Psoas muscle (tissue), 8 donors: ENCODE results near the gene DEPP1. TPM values are rescaled to one million over a fixed set of nuclear protein-coding genes. Genes with fewer than 3 reads are reported as not detected.
A peak's percentile ranks its signal among the peaks of the same experiment; 100 is the strongest.
"Not testable (repeated sequence)": the region's sequence is repeated elsewhere in the genome, so short reads cannot be mapped to it uniquely, and the experiment has no call there.

Experiments
- ATAC-seq, 4 donors: fragments of 200-7000 bp; cut with Tn5 transposase; one replicate each; pipeline ENCODE4 v1.9.1; 2020; ENCODE audit warnings: moderate library complexity in 3 of 4, mild to moderate bottlenecking in 2 of 4
- DNase-seq, 2 donors: peaks; one replicate each; pipeline ENCODE4 v3.0.0-alpha.2; 2020
- H3K27ac ChIP-seq: fragments of 200-600 bp; one replicate; pipeline ENCODE4 v1.8.0; 2022
- H3K27me3 ChIP-seq, 3 donors: fragments of 200-600 bp in 1 of 3; one replicate each; pipeline versions ENCODE4 v1.6.1 to v1.8.0; 2013 to 2022; ENCODE audit warnings: low read length in 2 of 3, mild to moderate bottlenecking in 2 of 3, moderate library complexity in 1 of 3; ENCODE audit not compliant: insufficient read depth in 3 of 3
- H3K36me3 ChIP-seq, 2 donors: fragments of 200-600 bp in 1 of 2; one replicate each; pipeline versions ENCODE4 v1.6.1 to v1.8.0; 2013 to 2022; ENCODE audit warnings: low read depth in 1 of 2, mild to moderate bottlenecking in 1 of 2, moderate library complexity in 1 of 2; ENCODE audit not compliant: insufficient read depth in 1 of 2
- H3K4me1 ChIP-seq: fragments of 200-600 bp; one replicate; pipeline ENCODE4 v1.8.0; 2022
- H3K4me3 ChIP-seq: fragments of 200-600 bp; one replicate; pipeline ENCODE4 v1.8.0; 2022; ENCODE audit warnings: mild to moderate bottlenecking
- H3K9me3 ChIP-seq: fragments of 200-600 bp; one replicate; pipeline ENCODE4 v1.8.0; 2022
- CTCF ChIP-seq: fragments of 200-600 bp; IDR thresholded peaks from one replicate; pipeline ENCODE4 v1.8.0; 2022; ENCODE audit warnings: antibody characterized with exemption
- WGBS, 3 donors: extraction: QIAGEN DNeasy Blood & Tissue Kit; methylation state at CpG; one replicate each; pipeline versions ENCODE4 v1.1.6 to v1.1.7; 2013; 5-methylcytosine and 5-hydroxymethylcytosine counted together
- intact Hi-C, 2 donors: fragments of 100-400 bp; cut with DNase I; formaldehyde crosslinking; loops; one replicate each; pipeline versions ENCODE4 v1.11.0 to v1.14.2; 2022
- long read RNA-seq, 2 donors: library from polyadenylated mRNA; unstranded; transcript quantifications; one replicate each; pipeline ENCODE4 v2.0.0, GENCODE V29; 2021
- polyA plus RNA-seq, 3 donors: library from polyadenylated mRNA; stranded (reverse); fragments of 200-250 nt; gene quantifications; one replicate each; pipeline ENCODE4 v1.2.3, GENCODE V29; 2013
- total RNA-seq, 4 donors: library from RNA; stranded (reverse); fragmentation: NEBNext Ultra II Directional in 2 of 4; extraction: Animal tissue kit (Norgen Biotek cat#: 25700) in 2 of 4; gene quantifications; one replicate each; pipeline versions ENCODE4 v1.2.1 to v1.2.4, GENCODE V29; 2021 to 2023
- donor health status: healthy with polysubstance abuse.
- donor health status: DM: no; HTN: no; CAD: no; lungs with moderate emphysema.
- donor health status: Bipolar disorder and iron deficiency.
- donor health status: healthy.
- donor health status: DM: yes; HTN: yes; CAD: no.
- donor health status: DM: no; HTN: no; CAD: no.
- donor health status: DM: no; HTN: no; CAD: no.
- donor health status: DM: yes; HTN: yes; CAD: no.

The DEPP1 gene
- 10 to 100 TPM; 28.2 to 37.4 (median 36.8) TPM for total RNA-seq
- polyA plus RNA-seq: 100 to 1,000 TPM in 1 of 3 donors, 10 to 100 TPM in 2; 53.6 to 102 (median 79.3) TPM
- long read RNA-seq, donor 1, transcript DEPP1-201 (2 exons, 2,120 nt): major isoform, 15 of 28 reads
- long read RNA-seq, donor 1, partial matches to known transcripts: 0 of 28 reads
- long read RNA-seq, donor 1, other reads (novel, unspliced or antisense): 13 of 28 reads
- long read RNA-seq, donor 2, transcript DEPP1-201 (2 exons, 2,120 nt): major isoform, 27 of 31 reads
- long read RNA-seq, donor 2, partial matches to known transcripts: 0 of 31 reads
- long read RNA-seq, donor 2, other reads (novel, unspliced or antisense): 4 of 31 reads

- peaks cover 79% of the 10 kb centered on the region for H3K4me1 ChIP-seq
- peak; percentile 38 for TF ChIP-seq CTCF
- no peaks in the 10 kb centered on the region for H3K27me3 ChIP-seq
- intact Hi-C loops: no loop called here
- peaks cover 0 to 2% of the 10 kb centered on the region in 2 donors for H3K36me3 ChIP-seq
- WGBS, 3 donors: 13 to 20% (median 20%) methylated on average over 12 of the region's 12 CpGs
- H3K27ac ChIP-seq: peak within 1 kb of the TSS; percentile 96
- no peaks in the 10 kb centered on the region for H3K9me3 ChIP-seq
- peak; percentile 69 to 82 (median 70) for ATAC-seq
- peak within 1 kb of the TSS; percentile 90 for H3K4me3 ChIP-seq
- peak; percentile 91 to 96 for DNase-seq
These were observed at the start of gene DEPP1 for GRCh38 chr10:44978570-44979280. Gene DEPP1, minus strand, starts transcription at chr10:44978809. Its CDS starts 779 bp downstream, at chr10:44978030.

GRCh38 chr10:45023426-45023825, 44.8 kb upstream of the DEPP1 start:
- Histone ChIP-seq H3K36me3 (no peaks in the 10 kb centered on the region), H3K4me3 (no peak overlapping the region), H3K27me3 (no peaks in the 10 kb centered on the region), H3K4me1 (no peaks in the 10 kb centered on the region), H3K27ac (no peak overlapping the region), H3K9me3 (peaks cover 18% of the 10 kb centered on the region)
- DNase-seq: no peak
- intact Hi-C loops: no loop called here
- TF ChIP-seq CTCF: no peak
- no peak for ATAC-seq
- WGBS, 3 donors: 76 to 85% (median 77%) methylated on average over 2 of the region's 2 CpGs

GRCh38 chr10:45015590-45015989, 37.0 kb upstream of the DEPP1 start:
- no peak overlapping the region for H3K4me3 ChIP-seq
- H3K9me3 ChIP-seq: no peaks in the 10 kb centered on the region
- no peaks in the 10 kb centered on the region for H3K27me3 ChIP-seq
- no peak overlapping the region for H3K27ac ChIP-seq
- no peaks in the 10 kb centered on the region for H3K36me3 ChIP-seq
- no peaks in the 10 kb centered on the region for H3K4me1 ChIP-seq
- WGBS, 3 donors: 65 to 72% (median 68%) methylated on average over 2 of the region's 2 CpGs
- no peak for DNase-seq
- no peak for TF ChIP-seq CTCF
- ATAC-seq: no peak
- intact Hi-C loops: no loop called here

- 82 to 92% (median 87%) methylated on average over 9 to 10 of the region's 10 CpGs for WGBS, 3 donors
These were observed 35.9 kb upstream of the DEPP1 start for GRCh38 chr10:45014557-45014956.

GRCh38 chr10:45008524-45009161, 30.0 kb upstream of the DEPP1 start:
- H3K27ac ChIP-seq: no peak overlapping the region
- peak; percentile 82 for TF ChIP-seq CTCF
- no peak for DNase-seq
- no peak overlapping the region for H3K4me3 ChIP-seq
- WGBS, 3 donors: 12 to 16% (median 14%) methylated on average over 8 of the region's 8 CpGs
- peaks cover 5% of the 10 kb centered on the region for H3K4me1 ChIP-seq
- intact Hi-C loops: loop anchor here (5.0 to 10.0 kb wide), 2 partner anchors 229 to 666 kb away; partner anchors contain the start of gene ZFAND4 (in 1 of the 2)
- H3K36me3 ChIP-seq: peaks cover 3 to 18% of the 10 kb centered on the region in 2 donors
- H3K27me3 ChIP-seq: no peaks in the 10 kb centered on the region
- ATAC-seq: peak; percentile 65 to 87 (median 78)
- H3K9me3 ChIP-seq: no peaks in the 10 kb centered on the region

More at GRCh38 chr10:45014557-45014956, 35.9 kb upstream of the DEPP1 start:
- H3K9me3 ChIP-seq, H3K4me1 ChIP-seq, H3K4me3 ChIP-seq, intact Hi-C loops, H3K36me3 ChIP-seq, ATAC-seq, DNase-seq, H3K27ac ChIP-seq, H3K27me3 ChIP-seq: not testable (repeated sequence)
